BJ (cell line): ENCODE results near the gene LLGL1. TPM values are rescaled to one million over a fixed set of nuclear protein-coding genes. Genes with fewer than 3 reads are reported as not detected.

Experiments used
- CTCF ChIA-PET: fragments of 350-600 bp; formaldehyde crosslinking; extraction: SDS; loops from one replicate; lab custom pipeline; 2021; ENCODE audit warnings: antibody characterized with exemption, inconsistent platforms; lab: Yijun Ruan, JAX
- POLR2A ChIA-PET: fragments of 300-600 bp; sonication (Branson Sonifier 250); formaldehyde crosslinking; extraction: SDS; loops from one replicate; lab custom pipeline; 2021; ENCODE audit warnings: antibody characterized with exemption; lab: Charles Lee
- DNase-seq: peaks from one replicate; pipeline ENCODE4 v3.0.0-alpha.2; 2011; ENCODE audit warnings: low read depth
- H3K27me3 ChIP-seq: 2 replicates; pipeline ENCODE4 v1.6.0; 2011; ENCODE audit warnings: low read length; ENCODE audit not compliant: control insufficient read depth, insufficient read depth
- H3K36me3 ChIP-seq: 2 replicates; pipeline ENCODE4 v1.5.1; 2011; ENCODE audit warnings: low read length; ENCODE audit not compliant: control insufficient read depth, insufficient read depth
- H3K4me3 ChIP-seq: 2 replicates; pipeline ENCODE4 v1.5.1; 2011; ENCODE audit warnings: low read depth, mild to moderate bottlenecking, control low read depth, low read length
- polyA plus RNA-seq: library from polyadenylated mRNA; depleted of rRNA; stranded (reverse); fragments of >200 nt; gene quantifications from 2 replicates; pipeline ENCODE4 v1.2.3, GENCODE V29; 2011
- TF ChIP-seq, protein P1 (sequence below): IDR thresholded peaks from 2 replicates; pipeline ENCODE4 v1.5.1; 2011; ENCODE audit warnings: low read depth, mild to moderate bottlenecking, control low read depth, inconsistent platforms, low read length, moderate library complexity; ENCODE audit not compliant: insufficient read depth

The LLGL1 gene
- polyA plus RNA-seq, 1 experiment, result 38.9 TPM

DNA sequence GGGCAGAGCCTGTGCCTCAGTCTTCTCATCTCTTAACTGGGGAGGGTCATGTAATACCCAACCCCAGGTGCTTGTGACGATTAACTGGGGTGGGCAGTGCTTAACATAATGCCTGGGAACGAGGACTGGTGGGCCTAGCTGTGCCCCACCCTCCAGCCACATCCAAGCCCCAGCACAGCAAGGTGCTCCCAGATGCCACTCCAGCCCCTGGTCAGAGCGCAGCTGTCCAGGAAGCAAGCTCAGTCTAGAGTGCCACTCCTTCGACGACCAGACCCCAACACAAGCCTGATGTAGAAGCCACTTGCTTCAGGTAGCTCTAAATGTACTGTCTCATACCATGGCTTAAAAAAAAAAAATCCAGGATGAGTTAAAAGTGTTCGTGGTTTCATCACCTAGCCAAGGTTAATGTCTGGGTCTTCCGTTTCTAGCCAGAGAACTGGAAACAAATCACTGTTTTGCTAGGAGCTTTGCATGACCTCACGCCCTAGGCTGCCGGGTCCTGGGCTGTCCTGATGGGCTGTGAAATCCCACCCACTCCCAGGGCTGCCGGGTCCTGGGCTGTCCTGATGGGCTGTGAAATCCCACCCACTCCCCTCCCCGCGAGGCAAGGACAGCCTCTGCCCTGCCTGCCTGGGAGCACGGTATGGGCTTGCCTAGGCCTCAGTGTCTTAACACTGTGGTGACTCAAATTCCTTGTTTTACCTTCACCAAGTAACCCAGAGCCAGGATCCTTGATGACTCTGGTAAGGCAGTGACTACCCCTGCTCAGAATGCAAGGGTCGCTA lies 42.7 kb downstream of the LLGL1 start:
- no peak overlapping the region for H3K4me3 ChIP-seq
- H3K27me3 ChIP-seq, result no peaks in the 10 kb centered on the region
- ChIA-PET CTCF (interaction anchor here (0.5 to 1.4 kb wide), 4 partner anchors 19 to 1456 kb away, joined by 3 to 5 read pairs (median 4); no protein-coding TSS in a partner anchor), POLR2A (no interaction called here)
- H3K36me3 ChIP-seq, result peaks cover 22% of the 10 kb centered on the region
- TF ChIP-seq, protein P1, sequence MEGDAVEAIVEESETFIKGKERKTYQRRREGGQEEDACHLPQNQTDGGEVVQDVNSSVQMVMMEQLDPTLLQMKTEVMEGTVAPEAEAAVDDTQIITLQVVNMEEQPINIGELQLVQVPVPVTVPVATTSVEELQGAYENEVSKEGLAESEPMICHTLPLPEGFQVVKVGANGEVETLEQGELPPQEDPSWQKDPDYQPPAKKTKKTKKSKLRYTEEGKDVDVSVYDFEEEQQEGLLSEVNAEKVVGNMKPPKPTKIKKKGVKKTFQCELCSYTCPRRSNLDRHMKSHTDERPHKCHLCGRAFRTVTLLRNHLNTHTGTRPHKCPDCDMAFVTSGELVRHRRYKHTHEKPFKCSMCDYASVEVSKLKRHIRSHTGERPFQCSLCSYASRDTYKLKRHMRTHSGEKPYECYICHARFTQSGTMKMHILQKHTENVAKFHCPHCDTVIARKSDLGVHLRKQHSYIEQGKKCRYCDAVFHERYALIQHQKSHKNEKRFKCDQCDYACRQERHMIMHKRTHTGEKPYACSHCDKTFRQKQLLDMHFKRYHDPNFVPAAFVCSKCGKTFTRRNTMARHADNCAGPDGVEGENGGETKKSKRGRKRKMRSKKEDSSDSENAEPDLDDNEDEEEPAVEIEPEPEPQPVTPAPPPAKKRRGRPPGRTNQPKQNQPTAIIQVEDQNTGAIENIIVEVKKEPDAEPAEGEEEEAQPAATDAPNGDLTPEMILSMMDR, result no peak
- no peak for DNase-seq

DNA sequence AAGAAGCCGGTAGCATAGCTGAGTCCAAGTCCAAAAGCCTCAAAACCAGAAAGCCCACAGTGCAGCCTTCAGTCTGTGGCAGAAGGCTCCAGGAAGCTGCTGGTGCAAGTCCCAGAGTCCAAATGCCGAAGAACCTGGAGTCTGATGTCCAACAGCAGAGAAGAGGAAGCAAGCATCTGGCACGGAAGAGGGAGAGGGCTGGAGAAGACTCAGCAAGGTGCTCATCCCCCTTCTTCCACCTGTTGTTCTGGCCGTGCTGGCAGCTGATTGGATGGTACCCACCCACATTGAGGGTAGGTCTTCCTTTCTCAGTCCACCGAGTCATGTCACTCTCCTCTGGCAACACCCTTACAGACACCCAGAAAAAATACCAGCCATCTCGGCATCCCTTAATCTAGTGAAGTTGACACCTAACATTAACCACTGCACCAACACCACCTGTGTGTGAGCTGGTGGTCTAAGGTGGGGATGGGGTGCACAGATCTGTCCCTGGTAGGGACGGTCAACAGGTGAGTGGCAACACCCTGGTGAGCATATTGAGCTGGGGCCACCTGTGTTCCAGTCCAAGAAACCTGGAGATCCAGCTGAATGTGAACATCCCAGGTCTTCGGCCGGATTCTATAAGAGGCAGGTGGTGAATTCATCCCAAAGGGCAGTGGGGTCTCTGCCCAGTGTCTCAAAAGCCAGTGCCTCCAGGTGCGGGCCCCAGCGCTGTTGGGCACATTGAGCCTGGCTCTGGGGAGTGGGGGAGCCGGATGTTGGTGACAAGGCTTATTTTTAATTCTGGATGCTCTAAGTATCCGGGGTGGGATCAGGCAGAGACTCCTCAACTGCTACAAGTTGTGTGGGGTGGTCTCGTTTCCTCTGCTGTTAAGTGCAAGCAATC lies 44.9 kb downstream of the LLGL1 start:
- ChIA-PET CTCF (interaction anchor here (0.6 kb wide), 1 partner anchor 397 kb away, joined by 3 read pairs; no protein-coding TSS in a partner anchor), POLR2A (no interaction called here)
- Histone ChIP-seq H3K27me3 (no peaks in the 10 kb centered on the region), H3K36me3 (peaks cover 8% of the 10 kb centered on the region), H3K4me3 (no peak overlapping the region)
- no peak for DNase-seq
- TF ChIP-seq, protein P1, result no peak

DNA sequence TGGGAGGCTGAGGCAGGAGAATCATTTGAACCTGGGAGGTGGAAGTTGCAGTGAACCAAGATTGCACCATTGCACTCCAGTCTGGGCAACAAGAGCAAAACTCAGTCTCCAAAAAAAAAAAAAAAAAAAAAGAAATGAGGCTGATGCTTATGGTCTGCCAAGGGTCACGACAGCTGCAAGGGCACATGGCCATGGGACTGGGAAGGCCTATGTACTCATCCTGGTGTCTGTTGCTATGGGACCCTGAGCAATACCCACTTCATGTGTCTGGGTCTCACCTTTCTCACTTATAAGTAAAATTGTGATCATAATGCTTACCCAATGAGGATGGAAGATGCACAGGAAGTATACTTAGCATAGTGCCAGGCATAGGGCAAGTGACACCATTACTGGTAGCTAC lies 51.6 kb downstream of the LLGL1 start:
- POLR2A ChIA-PET, result no interaction called here
- CTCF ChIA-PET, result no interaction called here
- TF ChIP-seq, protein P1, result no peak
- no peak overlapping the region for H3K4me3 ChIP-seq
- H3K27me3 ChIP-seq, result no peaks in the 10 kb centered on the region
- DNase-seq, result no peak
- H3K36me3 ChIP-seq, result peaks cover 37% of the 10 kb centered on the region

DNA sequence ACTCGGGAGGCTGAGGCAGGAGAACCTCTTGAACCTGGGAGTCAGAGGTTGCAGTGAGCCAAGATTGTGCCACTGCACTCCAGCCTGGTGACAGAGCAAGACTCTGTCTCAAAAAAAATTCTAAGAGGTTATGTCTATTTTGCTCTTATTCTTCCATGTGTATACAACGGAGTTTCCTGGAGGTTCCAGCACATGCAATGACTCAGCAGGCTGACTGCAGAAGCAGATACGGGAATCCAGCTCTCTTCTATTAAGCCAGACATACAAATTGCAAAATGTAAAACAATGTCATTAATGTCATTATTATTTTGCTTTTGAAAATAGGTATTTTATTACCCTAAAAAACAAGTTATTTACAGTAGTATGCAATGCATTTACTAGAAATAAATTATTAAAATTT lies 53.4 kb downstream of the LLGL1 start:
- DNase-seq, result no peak
- Histone ChIP-seq H3K4me3 (no peak overlapping the region), H3K27me3 (no peaks in the 10 kb centered on the region), H3K36me3 (peaks cover 41% of the 10 kb centered on the region)
- ChIA-PET POLR2A (no interaction called here), CTCF (no interaction called here)
- TF ChIP-seq, protein P1, result no peak

DNA sequence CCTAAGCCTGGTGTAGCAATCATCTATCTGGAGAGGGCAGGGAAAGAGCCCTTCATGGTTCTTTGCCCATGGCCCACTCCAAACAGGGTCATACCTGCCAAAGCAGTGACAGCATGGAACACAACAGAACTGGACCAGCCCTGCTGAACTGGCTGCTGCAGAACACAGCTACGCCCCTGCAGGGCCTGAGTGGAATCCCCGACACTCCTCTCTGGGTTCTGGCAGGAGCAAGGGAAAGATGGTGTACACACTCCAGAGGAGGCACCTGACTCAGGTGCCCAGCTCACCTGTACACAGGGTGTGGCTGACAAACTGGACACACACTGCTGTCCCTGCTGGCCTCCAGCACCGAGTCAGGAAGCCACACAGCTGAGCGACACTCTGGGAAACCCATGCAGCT lies 54.8 kb downstream of the LLGL1 start:
- ChIA-PET POLR2A (no interaction called here), CTCF (no interaction called here)
- TF ChIP-seq, protein P1, result no peak
- no peak for DNase-seq
- Histone ChIP-seq H3K4me3 (no peak overlapping the region), H3K36me3 (peaks cover 42% of the 10 kb centered on the region), H3K27me3 (no peaks in the 10 kb centered on the region)
